T follicular helper cell (primary cell): Measurements from ENCODE around the gene GFOD1.
"Not testable (repeated sequence)": the region's sequence is repeated elsewhere in the genome, so short reads cannot be mapped to it uniquely, and the experiment has no call there.

Experiments
- DNase-seq: peaks from one replicate; pipeline ENCODE4 v3.0.0-alpha.2; 2020; ENCODE audit warnings: low read depth

GFOD1 gene

DNA sequence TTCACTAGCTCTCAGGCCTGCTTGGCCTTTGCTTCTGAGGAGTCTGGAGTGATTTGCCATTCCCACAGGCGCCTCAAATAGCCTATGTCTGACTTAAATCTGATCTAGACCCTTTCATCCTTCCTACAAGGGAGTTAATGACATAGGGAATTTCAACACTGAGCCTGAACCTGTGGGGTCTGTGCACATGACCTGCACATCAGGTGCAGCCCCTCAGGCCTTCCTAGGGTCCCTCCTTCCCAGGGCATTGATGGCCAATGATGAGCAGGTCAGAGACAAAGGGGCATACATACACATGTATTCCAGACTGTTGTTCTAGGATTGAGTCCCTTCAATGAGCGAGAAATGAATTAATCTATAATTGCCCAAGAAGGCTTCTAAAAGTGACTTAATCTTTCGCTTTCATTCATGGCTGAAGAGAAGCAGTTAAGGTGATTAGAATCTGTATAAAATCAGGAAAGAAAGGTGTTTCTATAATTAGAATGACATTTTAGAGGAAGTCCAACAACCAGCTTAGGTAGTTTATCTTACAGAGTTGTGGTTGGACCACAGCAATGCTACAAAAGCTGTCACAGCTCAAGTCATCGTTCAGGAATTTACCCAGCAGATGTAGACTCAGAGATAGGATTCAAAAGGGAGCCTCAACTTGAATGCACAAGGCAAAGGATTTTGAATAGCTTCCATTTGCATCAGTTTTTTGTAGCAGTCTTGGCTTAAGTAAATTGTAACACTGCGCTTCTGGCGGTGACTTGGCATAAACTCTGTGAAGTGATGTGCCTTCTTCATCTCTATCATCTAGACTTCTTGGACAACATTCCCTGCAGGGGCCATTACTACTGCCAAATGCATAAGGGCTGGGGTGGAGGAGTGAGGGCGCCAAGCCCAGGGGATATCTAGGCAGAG, 132.1 kb downstream of the GFOD1 start:
- DNase-seq = no peak

DNA sequence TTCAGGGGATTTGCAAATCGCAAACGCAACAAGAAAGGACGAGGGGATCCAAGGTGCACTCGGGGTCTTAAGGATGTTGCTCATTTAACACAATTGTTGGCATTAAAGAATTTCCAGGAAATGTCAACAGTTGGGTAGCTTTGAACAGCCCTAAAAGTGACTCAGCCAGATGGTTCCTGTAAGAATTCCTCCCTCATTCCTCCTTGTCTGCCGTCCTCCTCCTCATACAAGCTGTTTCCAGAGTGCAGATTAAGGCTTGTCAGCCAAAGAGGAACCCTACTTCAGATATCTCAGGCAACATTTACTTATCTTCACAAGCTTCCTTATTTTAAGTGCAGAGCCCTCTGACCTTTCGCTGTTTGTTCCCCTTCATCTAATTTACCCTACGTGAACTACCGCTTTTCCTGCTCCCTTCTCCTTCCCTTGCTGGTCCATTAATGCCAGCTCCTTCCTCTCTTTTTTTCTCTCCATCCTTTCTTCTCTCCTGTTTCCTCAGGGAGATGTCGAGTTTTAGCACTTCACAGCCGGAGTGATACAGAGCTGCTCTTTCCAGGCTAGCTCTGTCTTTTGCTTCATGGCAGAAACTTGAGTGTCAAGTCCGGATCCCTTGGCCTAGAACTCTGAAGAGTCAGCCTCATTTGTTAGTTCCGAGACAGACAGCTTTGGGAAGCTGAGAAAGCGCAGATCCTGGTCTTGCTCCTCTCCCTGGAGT, 132.9 kb downstream of the GFOD1 start:
- no peak for DNase-seq

DNA sequence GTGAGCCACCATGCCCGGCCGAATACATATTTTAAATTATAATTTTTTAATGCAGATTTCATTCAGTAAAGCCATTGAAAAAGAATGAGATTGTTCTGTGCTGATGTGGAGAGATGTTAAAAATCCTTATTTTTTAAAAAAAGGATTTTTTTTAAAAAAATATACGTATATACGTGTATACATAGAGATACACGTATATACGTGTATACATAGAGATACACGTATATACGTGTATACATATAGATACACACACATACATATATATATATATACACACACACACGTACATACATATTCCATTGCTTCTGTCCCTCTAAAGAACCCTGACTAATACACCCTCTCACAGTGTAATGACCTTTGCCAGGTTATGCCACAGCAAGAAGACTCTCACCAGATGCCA, 135.2 kb downstream of the GFOD1 start:
- no peak for DNase-seq

GRCh38 chr6:13351271-13351670, 136.1 kb downstream of the GFOD1 start:
- DNase-seq = no peak

- DNase-seq = no peak
These were observed 137.4 kb downstream of the GFOD1 start for GRCh38 chr6:13349811-13350506.

DNA sequence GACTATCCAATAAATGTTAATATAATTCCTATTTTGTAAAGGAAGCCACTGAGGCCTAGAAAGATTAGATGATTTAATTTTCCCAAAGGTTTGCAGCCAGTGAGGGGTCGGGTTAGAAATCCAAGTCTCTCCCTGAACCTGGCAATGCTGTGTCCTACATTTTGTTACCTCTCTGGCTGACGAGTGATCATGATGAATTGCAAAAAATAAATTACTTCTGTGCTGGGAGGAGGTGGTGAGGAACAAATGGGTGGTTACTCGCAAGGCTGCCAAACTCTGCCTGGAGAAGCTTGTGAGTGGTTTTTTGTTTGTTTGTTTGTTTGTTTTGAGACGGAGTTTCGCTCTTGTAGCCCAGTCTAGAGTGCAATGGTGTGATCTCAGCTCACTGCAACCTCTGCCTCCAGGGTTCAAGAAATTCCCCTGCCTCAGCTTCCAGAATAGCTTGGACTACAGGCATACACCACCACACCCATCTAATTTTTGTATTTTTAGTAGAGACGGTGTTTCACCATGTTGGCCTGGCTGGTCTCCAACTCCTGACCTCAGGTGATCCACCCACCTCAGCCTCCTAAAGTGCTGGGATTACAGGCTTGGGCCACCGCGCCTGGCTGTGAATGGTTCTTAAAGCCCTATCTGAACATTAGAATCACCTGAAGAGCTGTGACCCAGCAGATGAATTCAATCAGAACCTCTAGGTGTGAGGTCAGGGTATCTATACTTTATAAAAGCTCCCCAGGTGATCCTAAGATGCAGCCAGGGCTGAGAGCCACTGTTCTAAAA, 138.9 kb downstream of the GFOD1 start:
- no peak for DNase-seq

DNA sequence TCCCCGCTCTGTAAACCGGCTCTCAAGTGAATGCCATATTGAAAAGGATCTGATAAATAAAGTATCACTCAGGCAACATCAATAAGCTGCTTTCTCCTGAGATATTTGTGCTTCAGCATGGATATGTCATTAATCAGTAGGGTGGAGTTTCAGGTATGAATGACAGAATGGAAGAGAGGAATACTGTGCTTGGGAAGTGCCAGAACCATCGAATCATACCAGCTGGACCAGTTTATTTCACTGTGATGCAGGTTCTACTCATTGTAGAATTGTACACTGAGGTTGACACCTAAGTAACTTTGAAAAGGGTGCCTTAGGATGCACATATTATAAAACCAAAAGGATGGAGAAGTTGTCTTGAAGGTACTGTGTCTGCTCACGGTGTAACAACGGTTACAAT, 141.2 kb downstream of the GFOD1 start:
- DNase-seq = no peak

DNA sequence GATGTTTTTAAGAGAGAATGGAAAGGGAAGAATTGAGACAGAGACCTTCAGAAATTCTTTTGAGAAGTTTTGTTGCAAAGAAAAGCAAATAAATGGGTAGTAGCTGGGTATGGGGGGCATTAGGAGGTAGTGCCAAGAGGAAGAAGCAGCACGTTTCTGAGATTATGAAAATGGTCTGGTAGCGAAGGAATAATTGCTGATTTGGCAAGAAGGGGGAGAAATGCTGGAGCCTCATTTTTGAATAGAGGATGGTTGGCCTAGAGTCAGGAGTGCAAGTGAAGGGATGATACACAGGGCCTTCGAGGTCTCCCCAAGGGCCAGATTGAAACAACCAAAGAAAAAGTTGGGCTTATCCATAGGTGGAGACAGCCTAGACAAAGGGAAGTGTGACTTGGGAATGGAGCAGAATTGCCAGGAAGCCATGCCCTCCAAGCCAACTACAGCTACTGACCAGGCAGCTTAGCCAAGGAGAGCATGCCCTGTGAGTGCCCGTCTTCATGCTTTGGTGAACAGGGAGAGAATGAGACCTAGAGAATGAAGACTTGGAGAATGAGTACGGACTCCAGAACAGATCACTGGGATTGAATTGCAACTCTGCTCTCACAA, 144.9 kb downstream of the GFOD1 start:
- DNase-seq = no peak

DNA sequence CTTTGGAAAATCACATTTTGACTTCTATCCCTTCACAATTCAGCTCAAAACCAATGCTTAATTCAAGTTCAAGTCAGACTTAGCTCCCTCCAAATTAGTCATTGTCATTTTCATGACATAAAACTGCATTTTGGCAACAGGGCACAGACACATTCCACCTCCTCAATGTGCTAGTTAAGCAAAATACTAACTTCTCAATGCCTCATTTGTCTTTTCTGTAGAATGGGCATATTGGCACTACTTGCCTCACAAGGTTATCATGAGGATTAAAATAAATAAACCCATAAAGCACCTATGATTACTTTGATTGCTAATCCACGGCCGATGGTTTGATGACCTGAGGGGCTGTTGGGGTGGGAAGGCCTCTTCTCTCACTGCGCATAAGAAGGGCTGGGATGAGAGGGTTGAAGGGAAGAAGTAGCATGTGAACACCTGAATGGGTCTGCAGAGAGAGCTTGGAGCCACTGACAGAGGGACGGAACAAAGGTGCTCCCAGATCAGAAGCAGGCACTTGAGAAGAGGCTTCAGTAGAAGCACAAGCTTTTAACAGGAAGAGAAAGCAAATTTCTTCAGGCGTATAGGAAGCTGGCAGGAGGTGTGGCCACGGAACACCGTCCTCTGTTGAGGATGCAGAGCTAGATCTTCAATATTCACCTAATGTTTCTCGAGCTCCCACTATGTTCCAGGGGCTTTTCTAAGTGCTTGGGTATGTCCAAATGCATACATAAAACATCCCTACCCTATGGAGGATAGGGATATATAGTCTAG, 147.4 kb downstream of the GFOD1 start:
- DNase-seq = no peak

GRCh38 chr6:13338038-13338437, 149.4 kb downstream of the GFOD1 start:
- DNase-seq = no peak

DNA sequence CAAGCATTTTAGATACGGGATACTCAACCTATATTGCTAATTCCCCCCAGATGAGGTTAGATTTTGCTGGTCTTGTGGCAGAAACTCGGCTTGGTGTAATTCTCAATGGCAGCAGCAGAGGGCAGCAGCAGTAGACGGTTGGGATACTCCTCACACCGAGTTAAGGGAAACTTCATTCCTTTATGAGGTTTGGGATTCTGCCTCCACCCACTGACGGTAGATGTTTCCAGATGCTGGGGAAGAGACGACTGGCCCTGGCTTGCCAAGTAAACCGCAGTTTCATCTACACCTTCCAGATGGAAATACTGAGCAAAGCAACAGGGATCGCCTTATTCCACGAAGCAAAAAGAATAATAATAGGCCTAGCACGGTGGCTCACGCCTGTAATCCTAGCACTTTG, 150.8 kb downstream of the GFOD1 start:
- peak; percentile 62 for DNase-seq

- no peak for DNase-seq
These were observed 152.4 kb downstream of the GFOD1 start for GRCh38 chr6:13334953-13335352.

GRCh38 chr6:13332349-13332706, 155.1 kb downstream of the GFOD1 start:
- no peak for DNase-seq

DNA sequence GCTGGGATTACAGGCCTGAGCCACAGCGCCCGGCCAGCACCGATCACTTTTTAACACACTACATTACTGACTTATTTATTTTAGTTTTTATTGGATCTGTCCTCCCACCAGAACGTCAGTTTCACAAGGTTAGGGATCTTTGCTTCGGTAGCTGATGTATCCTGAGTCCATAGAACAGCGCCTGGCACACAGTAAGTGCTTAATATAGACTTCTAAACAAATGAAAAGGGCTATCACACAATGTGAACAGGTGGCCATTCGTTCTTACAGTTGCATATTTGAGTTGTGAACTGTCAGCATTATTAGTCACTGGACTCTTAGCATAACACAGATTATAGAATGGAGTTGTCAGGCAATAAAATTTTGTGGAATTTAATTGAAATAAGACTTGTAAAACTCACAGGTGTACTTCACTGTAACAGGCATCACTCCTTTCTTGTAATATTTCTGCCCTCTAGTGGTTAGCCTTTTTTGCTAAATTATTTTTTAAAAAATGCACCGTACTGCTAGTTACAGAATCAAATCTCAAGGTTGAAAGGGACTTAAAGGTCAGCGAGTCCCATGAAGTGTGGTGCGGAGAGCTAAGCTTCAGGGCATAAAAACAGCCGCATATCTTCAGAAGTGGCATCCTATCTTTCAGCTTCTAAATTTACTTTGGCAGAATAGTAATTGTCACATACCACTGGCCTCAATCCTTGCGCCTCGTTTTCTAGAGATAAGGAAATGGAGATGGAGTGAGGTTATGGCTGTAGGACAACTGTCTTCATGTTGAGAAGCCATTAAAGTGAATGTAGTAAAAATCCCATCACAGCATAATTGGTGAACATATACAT, 155.7 kb downstream of the GFOD1 start:
- no peak for DNase-seq

DNA sequence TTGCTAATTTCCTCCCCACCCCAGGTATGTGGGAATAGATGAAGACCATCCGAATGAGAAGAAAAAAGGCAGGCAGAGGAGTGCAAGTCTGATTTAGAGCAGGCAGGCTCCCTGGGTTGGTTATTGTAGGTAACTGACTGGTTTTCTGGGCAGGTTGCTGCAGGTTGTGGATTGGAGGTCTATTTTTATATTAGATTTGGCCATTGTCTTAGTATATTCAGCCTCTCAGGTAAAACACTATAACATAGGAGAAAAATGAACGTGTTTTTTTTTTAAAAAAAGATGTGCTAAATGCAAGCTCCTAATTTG, 158.6 kb downstream of the GFOD1 start:
- no peak for DNase-seq

DNA sequence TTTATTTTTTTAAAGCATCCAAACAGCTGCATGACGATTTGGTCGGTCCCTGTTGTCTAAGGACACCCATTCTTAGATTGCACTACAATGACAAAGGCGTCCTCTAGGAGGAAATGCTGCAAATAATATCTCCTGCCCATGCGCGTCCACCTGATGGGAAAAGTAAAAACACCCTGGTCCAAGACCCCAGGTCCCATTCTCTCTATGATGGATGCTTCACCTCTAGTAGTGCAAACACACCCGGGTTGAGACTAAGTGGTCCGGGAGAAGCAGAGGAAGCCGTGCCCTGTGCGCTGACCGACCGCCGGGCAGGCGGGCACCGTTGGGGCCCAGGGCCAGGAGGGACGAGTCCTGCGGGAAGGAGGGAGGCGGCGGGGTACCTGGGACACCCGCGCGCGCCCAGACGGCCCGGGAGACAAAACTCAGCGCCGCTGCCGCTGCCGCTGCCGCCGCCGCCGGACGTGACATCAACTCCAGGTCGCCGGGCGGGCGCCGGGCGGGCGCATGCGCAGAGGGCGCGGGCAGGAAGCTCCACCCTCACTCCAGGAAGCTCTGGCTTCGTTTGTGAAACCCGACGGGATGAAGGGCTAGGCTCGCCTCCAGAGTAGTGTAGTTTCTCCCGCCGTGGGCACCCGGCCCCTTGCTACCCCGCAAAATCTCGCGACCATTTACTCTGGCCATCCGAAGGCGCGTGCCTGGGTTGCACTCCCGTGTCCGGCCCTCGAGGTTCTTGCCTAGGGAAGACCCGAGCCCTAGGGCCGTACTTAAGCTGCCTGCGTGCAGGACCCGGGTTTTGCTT, 159.1 kb downstream of the GFOD1 start, which contains the start of gene TBC1D7:
Gene TBC1D7 (minus strand): TSS at position 462 of the 799 bp plus-strand sequence. CDS start 1,639 bp downstream, outside the sequence.
- DNase-seq = peak; percentile 89

GRCh38 chr6:13327691-13328075, 159.7 kb downstream of the GFOD1 start:
- no peak for DNase-seq

- DNase-seq = not testable (repeated sequence)
These were observed 161.3 kb downstream of the GFOD1 start for GRCh38 chr6:13326031-13326586.
